EH (cell line): ENCODE data around the gene NAPB.

Experiments
- DNase-seq: peaks from one replicate; pipeline ENCODE4 v3.0.0-alpha.2; 2015; ENCODE audit warnings: low read depth

The NAPB gene

DNA sequence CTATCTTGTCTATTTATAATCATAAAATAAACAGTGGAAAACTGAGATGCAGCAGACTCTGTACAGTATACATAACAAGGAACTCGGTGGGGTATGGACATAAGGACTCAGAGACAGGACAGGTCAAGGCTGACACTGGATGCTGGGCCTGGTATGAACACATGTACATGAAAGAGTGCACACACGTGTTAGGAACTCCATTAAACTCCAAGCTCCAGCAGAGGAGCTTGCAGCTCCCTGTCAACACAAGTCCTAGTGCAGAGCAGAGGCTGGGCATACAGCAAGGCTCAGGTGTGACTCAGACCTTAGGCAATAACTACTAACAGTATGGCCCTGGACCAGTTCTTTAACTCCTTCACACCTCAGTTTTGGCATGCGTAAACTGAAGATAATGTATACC, 17.1 kb downstream of the NAPB start:
- peak; percentile 30 for DNase-seq

DNA sequence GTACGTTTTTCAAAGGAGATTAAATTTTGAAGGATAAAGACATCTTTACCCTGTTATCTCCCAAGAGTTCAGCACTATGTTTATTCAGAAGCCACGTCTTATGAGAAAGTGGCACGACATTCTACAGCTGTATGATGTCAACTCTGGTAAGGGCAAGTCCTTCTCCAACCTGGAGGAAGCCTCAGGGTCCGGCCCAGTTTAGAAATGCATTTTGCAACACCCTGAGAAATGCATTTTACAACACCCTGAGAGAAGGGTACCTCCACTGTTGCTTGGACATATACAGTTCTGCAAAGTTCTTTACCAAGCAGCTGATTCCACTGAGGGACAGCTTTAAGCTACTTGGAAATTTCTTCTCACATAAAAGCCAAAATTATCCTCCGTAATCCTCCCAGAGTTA, 17.5 kb downstream of the NAPB start:
- no peak for DNase-seq

DNA sequence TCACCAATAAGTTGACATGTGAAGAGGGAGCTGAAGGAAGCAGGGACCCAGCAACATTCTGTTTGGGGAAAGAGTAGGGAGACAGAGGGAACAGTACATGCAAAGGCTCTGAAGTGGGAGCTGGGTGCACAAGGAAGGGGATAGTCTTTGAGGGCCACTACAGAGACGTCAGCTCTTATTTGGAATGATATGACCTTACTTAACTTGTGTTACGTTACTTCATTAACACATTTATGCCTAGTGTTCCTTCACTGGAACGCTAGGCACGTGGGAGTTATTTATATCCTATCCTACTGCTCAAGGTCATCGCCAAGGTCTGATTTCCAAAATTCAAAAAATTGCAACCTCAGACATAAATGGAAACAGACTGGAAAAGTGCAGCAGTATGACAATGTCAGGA, 20.2 kb downstream of the NAPB start:
- no peak for DNase-seq

DNA sequence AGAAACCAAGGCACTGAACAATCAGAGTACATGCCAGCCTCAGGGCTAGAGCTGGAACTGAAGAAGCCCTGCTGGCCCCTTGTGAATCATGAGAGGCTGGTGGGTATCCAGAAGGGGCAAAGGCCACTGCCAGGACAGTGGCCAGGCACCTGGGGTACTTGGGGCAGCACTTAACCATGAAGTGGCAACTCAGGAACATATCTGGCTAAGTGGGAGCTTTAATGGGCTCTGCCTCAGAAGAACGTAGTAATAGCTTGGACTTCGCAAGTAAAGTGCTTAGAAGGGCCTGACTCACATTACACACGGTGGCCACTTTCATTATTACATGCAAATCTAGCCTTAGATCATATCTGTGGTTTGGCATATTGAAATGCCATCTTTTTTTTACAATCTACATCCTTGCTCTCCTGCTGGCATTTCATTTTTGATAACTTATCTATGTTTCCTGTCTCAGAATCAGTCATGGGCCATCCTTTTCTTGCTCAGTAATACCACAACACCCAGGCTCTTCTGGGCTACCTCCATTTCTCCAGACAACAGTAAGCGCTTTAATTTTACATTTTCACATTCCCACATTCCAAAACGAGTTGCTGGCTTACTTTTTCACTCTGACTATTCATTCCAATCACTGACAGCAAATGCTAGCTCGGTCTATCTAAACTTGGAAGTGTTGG, 21.6 kb downstream of the NAPB start:
- DNase-seq = peak; percentile 56

DNA sequence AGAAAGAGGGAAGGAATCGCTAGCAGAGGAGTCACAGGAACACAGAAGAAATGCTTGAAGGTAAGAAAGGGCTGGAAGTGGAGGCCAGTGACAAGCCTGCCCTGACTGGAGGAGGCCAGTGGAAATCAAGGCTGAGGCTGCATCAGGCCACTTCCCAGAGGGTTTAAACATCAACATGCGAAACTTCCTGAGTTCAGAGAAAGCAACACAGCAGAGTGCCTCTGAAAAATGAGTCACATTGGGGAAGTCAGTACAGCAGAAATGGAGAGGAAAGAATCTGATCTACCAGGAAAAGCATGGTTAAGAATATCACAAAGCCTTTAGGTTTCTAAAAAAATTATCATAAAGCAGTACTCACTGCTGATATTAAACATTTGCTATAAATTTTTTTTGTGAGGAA, 23.3 kb downstream of the NAPB start:
- DNase-seq = peak; percentile 60

DNA sequence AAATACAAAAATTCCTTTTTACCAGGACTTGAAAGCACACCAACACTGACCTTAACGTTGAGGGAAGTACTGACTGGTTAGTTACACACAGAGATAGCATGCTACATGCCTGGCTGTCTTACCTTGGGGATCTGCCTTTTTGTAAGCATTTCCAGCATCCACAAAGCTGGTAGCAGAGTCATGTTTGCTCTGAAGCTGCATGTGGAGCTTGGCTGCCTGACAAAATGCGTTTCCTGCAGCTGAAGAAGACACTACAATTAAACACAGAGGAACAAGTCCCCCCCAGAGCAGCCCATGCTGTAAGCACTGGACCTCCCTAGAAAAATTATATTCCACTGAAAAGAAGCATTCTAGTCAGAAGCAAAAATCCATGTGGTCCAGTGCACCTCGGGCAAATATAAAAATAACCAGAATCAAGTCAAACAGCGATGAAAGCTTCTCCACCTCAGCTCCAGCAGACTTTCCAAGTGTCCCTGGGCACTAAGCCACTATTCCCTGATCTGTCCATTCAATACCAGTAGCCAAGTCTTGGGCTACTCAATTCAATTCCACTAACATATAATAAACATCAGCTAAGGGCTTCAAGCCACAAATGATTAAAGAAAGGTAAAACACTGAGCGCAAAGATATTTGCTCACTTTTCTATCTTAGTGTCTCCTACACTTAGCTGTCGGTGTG, 24.2 kb downstream of the NAPB start:
- peak; percentile 47 for DNase-seq

DNA sequence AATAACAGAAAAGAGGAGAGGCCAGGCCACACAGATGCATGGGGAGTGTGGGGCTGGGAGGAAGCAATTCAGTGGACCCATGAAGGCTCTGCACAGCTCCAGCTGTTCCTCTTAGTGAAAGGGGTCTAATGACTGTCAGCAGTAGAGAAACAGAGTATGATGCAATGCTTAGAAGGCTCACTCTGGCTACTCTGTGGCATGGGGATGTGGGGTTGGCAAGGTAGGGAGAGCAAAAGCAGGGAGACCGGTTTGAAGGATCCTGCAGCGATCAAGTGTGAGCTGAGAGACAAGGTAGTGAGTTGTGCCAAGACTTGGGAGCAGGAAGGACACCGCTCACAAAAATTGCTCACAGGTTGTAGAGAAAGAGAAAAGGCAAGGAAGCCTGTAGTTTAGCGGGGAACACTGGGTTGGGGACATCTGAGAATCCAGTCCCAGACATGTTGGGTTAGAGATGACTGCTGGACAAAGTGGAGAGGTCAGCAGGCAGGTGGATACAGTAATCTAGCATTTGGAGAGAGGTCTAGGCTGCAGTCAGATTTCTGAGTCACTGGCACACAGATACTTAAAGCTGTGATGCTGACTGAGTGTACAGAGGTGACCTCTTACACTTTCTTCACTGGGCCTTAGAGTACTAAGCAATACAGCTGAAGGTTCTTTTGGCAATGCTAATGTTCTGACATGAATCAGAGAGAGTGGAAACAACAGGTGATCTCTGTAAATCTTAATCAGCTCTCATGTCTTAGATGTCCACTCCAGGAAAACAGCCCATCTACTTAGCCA, 27.1 kb downstream of the NAPB start:
- no peak for DNase-seq

DNA sequence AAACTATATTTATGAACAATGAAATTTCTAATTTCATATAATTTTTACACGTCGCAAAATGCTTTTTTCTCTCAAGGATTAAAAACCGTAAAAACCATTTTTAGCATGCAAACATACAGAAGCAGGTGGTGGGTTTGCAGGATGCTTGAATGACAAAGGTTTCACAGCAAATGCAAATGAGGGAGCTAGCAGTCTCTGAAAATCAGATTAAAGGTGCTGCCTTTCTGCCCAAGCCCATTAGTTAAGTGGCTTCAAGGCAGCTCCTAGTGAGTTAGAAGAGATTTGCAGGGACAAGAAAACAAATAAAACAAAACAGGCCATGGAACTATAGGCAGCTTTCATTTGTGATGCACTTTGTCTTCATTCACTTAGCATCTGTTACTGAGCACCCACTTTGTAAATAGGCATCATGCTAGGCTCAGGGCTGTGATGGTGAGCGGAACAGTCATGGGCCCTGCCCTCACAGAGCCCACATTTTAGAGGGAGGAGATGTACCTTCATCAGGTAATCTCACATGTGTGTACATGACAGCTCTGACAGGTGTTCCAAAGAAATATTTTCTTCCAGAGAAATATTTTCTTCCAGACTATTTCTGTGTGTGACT, 29.5 kb downstream of the NAPB start:
- no peak for DNase-seq

DNA sequence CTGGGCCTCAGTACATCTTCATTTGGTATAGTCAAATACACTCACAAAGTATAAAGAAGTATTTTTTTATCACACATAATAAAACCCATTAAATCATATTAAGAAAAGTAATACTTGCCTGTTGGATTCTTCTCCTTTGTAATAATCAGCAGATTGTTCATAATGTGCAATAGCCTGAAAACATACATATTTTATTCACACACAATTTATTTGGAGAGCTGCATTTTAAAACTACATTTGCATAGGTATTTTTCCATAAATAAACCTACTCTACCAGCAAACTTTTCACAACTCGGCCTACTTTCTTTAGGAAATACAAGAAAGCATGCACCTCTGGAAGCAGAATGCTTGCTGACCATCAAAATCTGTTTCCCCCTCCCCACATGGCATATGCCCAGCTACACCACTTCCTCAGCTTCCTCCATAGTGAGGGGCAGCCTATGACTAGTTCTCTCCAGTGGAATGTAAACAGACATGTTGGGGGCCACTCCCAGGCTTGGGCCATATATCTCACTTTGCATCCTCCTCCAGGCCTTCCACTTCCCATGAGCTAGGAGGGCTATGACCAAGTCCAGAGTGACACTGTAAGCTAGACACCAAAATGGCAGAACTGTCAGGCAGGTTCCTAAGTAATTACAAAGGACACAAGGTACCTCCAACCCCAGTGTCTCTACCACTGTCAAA, 31.1 kb downstream of the NAPB start:
- DNase-seq = no peak

DNA sequence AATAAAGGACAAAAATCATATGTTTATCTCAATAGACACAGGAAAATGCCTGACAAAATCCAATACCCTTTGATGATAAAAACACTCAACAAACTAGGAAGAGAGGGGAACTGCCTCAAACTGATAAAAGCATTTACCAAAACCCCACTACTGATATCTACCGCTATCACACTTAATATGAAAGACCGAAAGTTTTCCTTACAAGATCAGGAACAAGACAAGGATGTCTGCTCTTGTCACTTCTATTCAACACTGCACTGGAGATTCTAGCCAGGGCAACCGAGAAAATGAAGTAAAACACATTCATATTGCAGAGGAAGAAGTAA, 34.2 kb downstream of the NAPB start:
- DNase-seq = no peak

DNA sequence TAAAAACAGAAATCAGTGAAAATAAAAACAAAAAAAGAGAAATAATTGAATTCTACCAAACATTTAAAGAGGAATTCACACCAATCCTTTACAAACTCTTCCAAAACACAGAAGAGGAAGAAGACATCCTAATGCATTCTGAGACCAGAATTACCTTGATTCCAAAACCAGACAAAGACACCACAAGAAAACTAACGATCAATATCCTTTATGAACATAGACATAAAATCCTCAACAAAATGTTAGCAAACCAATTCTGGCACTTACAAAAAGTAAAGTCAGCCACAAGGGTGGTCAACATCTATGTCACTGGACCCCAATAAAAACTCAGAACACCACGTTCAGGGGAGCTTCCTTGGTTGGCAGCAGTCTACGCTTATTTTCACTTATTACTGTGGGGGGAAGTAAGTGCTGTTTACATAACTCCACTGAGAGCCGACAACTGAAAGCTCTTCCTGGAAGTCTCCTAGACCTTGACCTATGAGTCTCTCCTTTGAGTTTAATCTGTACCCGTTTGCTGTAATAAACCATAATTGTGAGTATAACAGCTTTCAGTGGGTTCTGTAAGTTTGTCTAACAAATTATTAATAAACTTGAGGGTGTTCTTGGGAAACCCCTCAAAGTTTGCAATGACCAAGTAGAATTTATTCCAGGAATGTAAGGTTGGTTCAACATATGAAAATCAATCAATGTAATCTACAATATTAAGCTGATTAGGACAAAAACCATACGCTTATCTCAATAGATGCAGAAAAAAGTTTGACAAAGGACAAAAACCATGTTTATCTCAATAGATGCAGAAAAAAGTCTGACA, 34.8 kb downstream of the NAPB start:
- DNase-seq = no peak

DNA sequence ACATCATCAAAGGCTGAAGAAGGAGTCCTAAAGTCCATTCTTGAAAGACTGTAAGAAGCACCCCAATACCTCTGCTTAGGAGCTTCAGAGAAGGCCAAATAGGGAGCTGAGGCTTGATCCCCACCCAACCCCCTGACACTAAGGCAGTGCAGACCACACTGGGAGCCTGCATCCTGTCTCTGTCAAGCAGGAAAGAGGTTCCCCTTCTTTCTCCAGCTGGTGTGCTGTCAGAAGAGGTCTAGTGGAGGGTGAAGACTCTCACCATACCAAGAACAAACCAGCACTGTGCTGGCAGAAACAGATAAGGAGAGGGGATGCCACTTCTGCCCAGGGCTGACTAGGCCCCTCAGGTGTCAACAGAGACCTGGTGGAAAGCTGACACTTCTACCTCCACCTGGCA, 39.4 kb downstream of the NAPB start:
- no peak for DNase-seq

DNA sequence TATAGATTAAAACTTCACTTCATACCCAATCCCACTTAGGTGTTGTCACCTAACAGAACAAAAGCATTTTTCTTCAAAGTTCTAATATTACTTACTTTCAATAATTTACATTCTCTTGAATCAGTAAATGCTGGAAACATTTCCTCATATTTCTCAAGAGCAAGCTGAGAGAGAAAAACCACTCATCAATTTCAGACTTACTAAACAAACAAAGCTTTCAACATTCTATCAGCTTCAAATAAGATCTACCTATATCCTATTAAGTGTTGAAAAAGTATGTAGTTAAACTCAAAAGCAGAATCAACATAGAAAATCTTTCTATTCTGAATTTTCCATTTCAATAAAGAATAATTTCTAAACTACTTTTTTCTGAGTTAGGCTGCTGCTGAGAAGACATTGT, 41.5 kb downstream of the NAPB start:
- DNase-seq = no peak

DNA sequence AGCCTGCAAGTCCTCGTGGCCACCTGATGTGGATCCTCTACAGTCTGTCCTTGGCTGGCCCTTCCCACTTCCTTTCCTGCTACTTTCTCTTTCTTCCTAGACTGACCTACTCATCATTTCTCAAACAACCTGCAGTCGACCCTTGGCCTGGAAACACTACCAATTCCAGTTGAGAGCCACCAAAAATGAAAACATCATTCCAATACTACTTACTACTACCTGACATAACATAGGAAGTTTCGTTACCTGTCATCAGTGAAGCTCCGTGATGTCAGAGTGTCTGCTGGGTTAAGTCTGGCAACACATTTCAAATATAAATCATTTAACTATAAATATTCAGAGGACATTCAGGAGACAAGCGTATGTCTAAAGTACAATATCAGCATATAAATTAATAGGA, 45.5 kb downstream of the NAPB start:
- DNase-seq = no peak

DNA sequence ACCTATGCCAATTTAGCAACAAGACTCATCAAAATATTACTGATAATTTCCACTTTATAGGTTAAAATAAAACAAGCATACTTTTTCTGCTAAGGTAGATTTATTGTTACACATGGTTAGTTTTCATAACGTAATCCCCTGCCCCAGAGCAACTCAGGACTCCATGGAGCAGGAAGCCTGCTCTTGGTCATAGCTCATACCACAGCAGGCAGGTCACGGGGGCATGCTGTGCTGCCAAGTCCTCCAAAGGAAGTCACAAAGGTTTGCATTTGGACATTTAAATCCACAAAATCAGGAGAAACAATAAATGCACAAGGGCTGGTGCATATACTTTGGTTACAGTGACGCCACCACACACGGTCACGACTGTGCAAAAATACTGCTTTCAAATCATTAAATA, 46.8 kb downstream of the NAPB start:
- DNase-seq = no peak

DNA sequence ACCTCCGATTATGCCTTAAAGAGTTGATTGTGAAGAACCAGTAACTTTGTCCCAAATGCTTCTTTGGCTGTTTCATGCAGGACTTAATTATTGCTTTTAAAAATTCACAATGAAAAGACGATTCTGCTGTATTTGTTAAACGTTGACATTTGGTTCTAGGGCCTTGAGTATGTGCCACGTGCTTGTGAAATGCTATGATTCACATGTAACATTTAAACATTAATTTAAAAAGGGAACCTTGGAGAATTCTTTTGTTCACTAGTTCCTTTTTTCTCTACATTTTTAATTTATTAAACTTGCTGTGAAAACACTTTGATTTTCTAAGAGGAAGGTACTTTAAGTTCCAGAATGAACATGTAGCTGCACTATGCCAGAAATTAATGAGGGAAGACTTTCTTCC, 49.8 kb downstream of the NAPB start:
- DNase-seq = no peak

DNA sequence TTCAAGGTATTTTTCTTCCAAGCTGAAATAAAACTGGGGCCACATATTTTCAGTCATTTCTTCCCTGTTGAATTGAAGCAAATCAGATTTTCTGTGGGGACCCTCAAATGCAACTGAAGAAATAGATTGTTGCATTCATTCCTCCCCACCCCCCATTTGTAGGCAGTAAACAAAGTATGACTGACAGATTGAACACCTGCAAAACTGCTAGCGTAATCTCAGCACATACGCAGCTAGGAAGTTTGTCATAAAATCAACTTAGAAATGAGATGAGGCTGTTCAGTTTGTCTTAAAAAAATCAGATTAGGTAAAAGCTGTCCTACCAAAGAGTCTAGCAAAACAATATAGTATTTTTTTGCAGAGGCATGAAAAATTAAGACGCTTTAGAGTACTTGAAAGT, 50.4 kb downstream of the NAPB start:
- no peak for DNase-seq

DNA sequence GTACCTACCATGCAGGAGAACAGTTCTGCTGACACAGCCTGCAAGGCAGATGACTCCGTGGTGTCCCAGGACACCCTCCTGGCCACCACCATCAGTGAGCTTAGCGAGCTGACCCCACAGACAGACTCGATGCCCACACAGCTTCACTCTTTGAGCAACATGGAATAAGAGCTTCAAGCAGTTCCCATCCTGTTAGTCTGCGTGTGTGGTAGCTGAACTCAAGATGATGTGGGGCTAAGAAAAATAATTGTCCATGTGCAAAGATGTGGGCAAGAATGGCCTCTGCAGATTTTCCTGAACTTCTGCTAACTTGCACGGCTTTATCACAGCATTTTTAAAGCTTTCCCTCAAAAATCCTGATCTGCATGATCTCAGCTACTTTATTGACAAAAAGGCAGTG, 51.0 kb downstream of the NAPB start:
- DNase-seq = no peak

DNA sequence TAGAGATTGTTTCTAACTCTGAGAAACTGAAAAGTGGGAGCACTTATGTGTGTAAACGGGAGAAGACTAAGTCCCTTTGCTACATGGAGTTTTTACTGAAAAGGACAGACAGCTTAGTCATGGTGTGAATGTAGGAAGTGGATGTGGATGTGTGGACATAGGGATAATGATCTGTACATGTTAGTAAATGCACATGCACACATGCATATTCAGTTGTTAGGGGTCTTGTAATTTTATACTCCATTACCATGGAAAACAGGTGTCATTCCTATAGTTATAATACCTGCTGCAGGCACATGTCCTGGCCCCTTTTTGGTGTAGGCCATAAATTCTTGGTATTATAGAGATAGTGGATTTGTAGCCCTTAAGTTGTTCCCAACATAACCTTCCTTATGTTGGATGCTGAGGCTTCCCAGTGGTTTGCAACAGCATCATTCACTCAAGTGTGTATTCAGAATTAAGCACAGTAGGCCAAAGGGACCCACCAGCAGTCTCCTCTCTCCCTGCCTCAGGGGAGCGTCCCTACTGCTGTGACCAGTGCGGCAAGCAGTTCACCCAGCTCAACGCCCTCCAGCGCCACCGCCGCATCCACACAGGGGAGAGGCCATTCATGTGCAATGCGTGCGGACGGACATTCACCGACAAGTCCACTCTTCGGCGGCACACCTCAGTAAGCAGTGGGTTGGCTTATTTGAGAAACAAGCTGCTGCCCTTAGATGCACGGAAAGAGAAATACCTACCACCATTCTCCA, 52.0 kb downstream of the NAPB start:
- no peak for DNase-seq

DNA sequence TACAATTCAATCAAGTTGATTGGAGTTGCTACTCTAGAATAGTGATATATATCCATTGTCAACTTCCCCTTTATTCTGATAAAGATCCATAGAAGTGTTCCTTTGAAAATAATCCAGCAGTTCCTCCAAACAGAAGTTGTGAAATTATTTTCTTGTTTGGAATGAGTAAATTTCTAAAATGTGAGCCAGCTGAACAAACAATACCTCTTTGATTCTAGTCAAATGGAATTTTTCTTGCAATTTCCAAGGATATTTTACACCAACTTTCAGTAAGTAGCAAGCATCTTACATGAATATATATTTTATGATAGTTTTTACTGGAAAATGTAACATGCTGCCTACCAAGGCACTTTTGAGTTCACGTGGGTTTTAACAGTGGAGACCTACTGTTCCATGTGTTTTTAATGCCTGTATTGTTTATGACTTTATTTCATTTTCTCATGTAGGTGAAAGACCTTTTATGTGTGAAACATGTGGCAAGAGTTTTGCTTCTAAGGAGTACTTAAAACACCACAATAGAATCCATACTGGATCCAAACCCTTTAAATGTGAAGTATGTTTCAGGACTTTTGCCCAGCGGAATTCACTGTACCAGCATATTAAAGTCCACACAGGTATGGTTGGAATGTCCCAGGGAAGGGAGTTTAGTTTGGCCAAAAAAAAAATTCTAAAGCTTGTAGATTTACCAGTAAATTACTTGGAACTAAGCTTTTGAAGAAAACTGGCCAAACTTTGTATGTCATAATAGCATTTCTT, 52.8 kb downstream of the NAPB start:
- peak; percentile 28 for DNase-seq
